AG04449 (cell line): ENCODE results near the gene ZMIZ1.

Experiments
- CTCF ChIA-PET: fragments of 350-600 bp; formaldehyde crosslinking; extraction: SDS; loops from one replicate; lab custom pipeline; 2021; ENCODE audit warnings: antibody characterized with exemption; lab: Yijun Ruan, JAX
- POLR2A ChIA-PET: fragments of 400-600, 350-600 bp; formaldehyde crosslinking; extraction: SDS; loops from one replicate; lab custom pipeline; 2020; ENCODE audit warnings: antibody characterized with exemption, inconsistent platforms; lab: Yijun Ruan, JAX
- DNase-seq: peaks from one replicate; pipeline ENCODE4 v3.0.0-alpha.2; 2010; ENCODE audit warnings: low read depth, low spot score
- H3K4me3 ChIP-seq: 2 replicates; pipeline ENCODE4 v1.5.1; 2011; ENCODE audit warnings: low read depth, mild to moderate bottlenecking, control low read depth, low read length
- CTCF ChIP-seq: IDR thresholded peaks from one replicate; pipeline ENCODE4 v1.5.1; 2011; ENCODE audit warnings: mild to moderate bottlenecking, moderate library complexity, low read length, control low read depth, inconsistent platforms; ENCODE audit not compliant: insufficient read depth; ENCODE audit errors: missing control alignments

The ZMIZ1 gene

GRCh38 chr10:79252971-79253370, 184.2 kb downstream of the ZMIZ1 start:
- POLR2A ChIA-PET = no interaction called here
- CTCF ChIA-PET = no interaction called here
- no peak for TF ChIP-seq CTCF

GRCh38 chr10:79253704-79254103, 184.9 kb downstream of the ZMIZ1 start:
- no peak for DNase-seq
- no peak for TF ChIP-seq CTCF
- H3K4me3 ChIP-seq = no peak overlapping the region
- ChIA-PET CTCF (no interaction called here), POLR2A (no interaction called here)

More at GRCh38 chr10:79252971-79253370, 184.2 kb downstream of the ZMIZ1 start:
- no peak overlapping the region for H3K4me3 ChIP-seq
- no peak for DNase-seq

GRCh38 chr10:79254333-79255006, 185.7 kb downstream of the ZMIZ1 start:
- CTCF ChIA-PET = interaction anchor here (0.7 kb wide), 1 partner anchor 9 kb away, joined by 3 read pairs; no protein-coding TSS in a partner anchor
- POLR2A ChIA-PET = no interaction called here

GRCh38 chr10:79255007-79255507, 186.3 kb downstream of the ZMIZ1 start:
- DNase-seq = no peak
- TF ChIP-seq CTCF = no peak
- CTCF ChIA-PET = interaction anchor here (0.7 to 1.2 kb wide), 2 partner anchors 9 kb away, joined by 3 read pairs; no protein-coding TSS in a partner anchor
- no peak overlapping the region for H3K4me3 ChIP-seq
- POLR2A ChIA-PET = no interaction called here

More at GRCh38 chr10:79254333-79255006, 185.7 kb downstream of the ZMIZ1 start:
- no peak overlapping the region for H3K4me3 ChIP-seq
- DNase-seq = no peak
- no peak for TF ChIP-seq CTCF

GRCh38 chr10:79256264-79256806, 187.6 kb downstream of the ZMIZ1 start:
- no peak overlapping the region for H3K4me3 ChIP-seq
- CTCF ChIA-PET = interaction anchor here (1.2 to 1.3 kb wide), 3 partner anchors 8 to 1209 kb away, joined by 3 to 4 read pairs (median 4); no protein-coding TSS in a partner anchor
- POLR2A ChIA-PET = no interaction called here
- TF ChIP-seq CTCF = no peak
- DNase-seq = no peak

- CTCF ChIA-PET = no interaction called here
- H3K4me3 ChIP-seq = no peak overlapping the region
- DNase-seq = no peak
- POLR2A ChIA-PET = no interaction called here
- TF ChIP-seq CTCF = no peak
These were observed 190.1 kb downstream of the ZMIZ1 start for GRCh38 chr10:79258894-79259293.
